22Rv1 (cell line): ENCODE measurements around the gene DNAI2.

Experiments
- CTCF ChIP-seq: fragments of 450-650 bp; IDR thresholded peaks from 2 replicates; pipeline ENCODE4 v1.5.1; 2017; ENCODE audit warnings: mild to moderate bottlenecking
- ZFX ChIP-seq: fragments of 450-650 bp; IDR thresholded peaks from 2 replicates; pipeline ENCODE4 v1.6.1; 2017; ENCODE audit warnings: antibody characterized with exemption, borderline replicate concordance

- TF ChIP-seq ZFX (no peak), CTCF (no peak)
Measured at GRCh38 chr17:74290340-74290739, 16.3 kb downstream of the DNAI2 start.
